Cardiac atrium fibroblast (primary cell): ENCODE data around the gene DAND5. TPM values are rescaled to one million over a fixed set of nuclear protein-coding genes. Genes with fewer than 3 reads are reported as not detected.

ENCODE experiments used
- total RNA-seq: library from RNA; depleted of rRNA; stranded (reverse); fragments of >200 nt; gene quantifications from 2 replicates; pipeline ENCODE4 v1.2.3, GENCODE V29; 2015

The DAND5 gene
- not detected in 2 replicates for total RNA-seq

GRCh38 chr19:12969292-12969988, at the start of gene DAND5:
DAND5 (plus strand) TSS chr19:12969576; CDS start chr19:12969661, 85 bp downstream.

GRCh38 chr19:12933287-12934072, 35.9 kb upstream of the DAND5 start, which contains the start of gene FARSA:
FARSA (minus strand) TSS chr19:12933711; CDS start chr19:12933696, 15 bp downstream.

GRCh38 chr19:12937927-12938778, 31.2 kb upstream of the DAND5 start, which contains the start of gene CALR:
CALR (plus strand) TSS chr19:12938609; CDS start chr19:12938680, 71 bp downstream.

GRCh38 chr19:12945479-12946091, 23.8 kb upstream of the DAND5 start, which contains the start of gene RAD23A:
RAD23A (plus strand) TSS chr19:12945862; CDS start chr19:12945949, 87 bp downstream.

GRCh38 chr19:12956446-12957388, 12.7 kb upstream of the DAND5 start, which contains the start of gene GADD45GIP1:
GADD45GIP1 (minus strand) TSS chr19:12957223; CDS start chr19:12957212, 11 bp downstream.

GRCh38 chr19:12994701-12995595, 25.6 kb downstream of the DAND5 start, which contains the start of gene NFIX:
NFIX (plus strand) TSS chr19:12995475; CDS start chr19:12995838, 363 bp downstream.

Other genes with a start within 250 kb of the DAND5 start
- 29.5 and 37.2 TPM in 2 replicates for gene TNPO2, start 245.6 kb upstream of the DAND5 start, total RNA-seq
- gene TRIR, start 234.9 kb upstream of the DAND5 start, total RNA-seq = 307 and 330 TPM in 2 replicates
- gene GET3, start 232.1 kb upstream of the DAND5 start, total RNA-seq = 62.5 and 74.4 TPM in 2 replicates
- not detected in 2 replicates for gene BEST2, start 217.8 kb upstream of the DAND5 start, total RNA-seq
- gene HOOK2, start 194.0 kb upstream of the DAND5 start, total RNA-seq = 11.7 and 22.7 TPM in 2 replicates
- gene JUNB, start 178.1 kb upstream of the DAND5 start, total RNA-seq = 265 and 362 TPM in 2 replicates
- gene PRDX2, start 167.8 kb upstream of the DAND5 start, total RNA-seq = 292 and 317 TPM in 2 replicates
- gene THSD8, start 167.5 kb upstream of the DAND5 start, total RNA-seq = not detected in 2 replicates
- gene RNASEH2A, start 163.0 kb upstream of the DAND5 start, total RNA-seq = 4.4 and 7.4 TPM in 2 replicates
- gene RTBDN, start 135.0 kb upstream of the DAND5 start, total RNA-seq = not detected in 2 replicates
- gene MAST1, start 131.1 kb upstream of the DAND5 start, total RNA-seq = 0.32 TPM in 1 of 2 replicates, not detected in the other
- 38.8 and 48.1 TPM in 2 replicates for gene DNASE2, start 88.1 kb upstream of the DAND5 start, total RNA-seq
- not detected in 2 replicates for gene KLF1, start 82.4 kb upstream of the DAND5 start, total RNA-seq
- gene GCDH, start 78.4 kb upstream of the DAND5 start, total RNA-seq = 48.1 and 54.3 TPM in 2 replicates
- 0.16 TPM in 1 of 2 replicates, not detected in the other for gene SYCE2, start 50.3 kb upstream of the DAND5 start, total RNA-seq
- 48.0 and 52.2 TPM in 2 replicates for gene FARSA, start 35.9 kb upstream of the DAND5 start, total RNA-seq
- 1,632 and 1,793 TPM in 2 replicates for gene CALR, start 31.0 kb upstream of the DAND5 start, total RNA-seq
- 72.2 and 78.1 TPM in 2 replicates for gene RAD23A, start 23.7 kb upstream of the DAND5 start, total RNA-seq
- 36.6 and 45.5 TPM in 2 replicates for gene GADD45GIP1, start 12.4 kb upstream of the DAND5 start, total RNA-seq
- gene NFIX, start 25.9 kb downstream of the DAND5 start, total RNA-seq = 47.3 and 63.2 TPM in 2 replicates
- 0.36 and 3.6 TPM in 2 replicates for gene LYL1, start 133.3 kb downstream of the DAND5 start, total RNA-seq
- gene TRMT1, start 147.2 kb downstream of the DAND5 start, total RNA-seq = 32.1 and 40.0 TPM in 2 replicates
- gene NACC1, start 148.7 kb downstream of the DAND5 start, total RNA-seq = 48.6 and 65.6 TPM in 2 replicates
- gene STX10, start 180.8 kb downstream of the DAND5 start, total RNA-seq = 32.9 and 62.7 TPM in 2 replicates
- gene IER2, start 180.8 kb downstream of the DAND5 start, total RNA-seq = 88.8 and 162 TPM in 2 replicates